ENCODE results near the gene TTYH3.
A peak's percentile ranks its signal among the peaks of the same experiment; 100 is the strongest.

TTYH3 gene

DNA sequence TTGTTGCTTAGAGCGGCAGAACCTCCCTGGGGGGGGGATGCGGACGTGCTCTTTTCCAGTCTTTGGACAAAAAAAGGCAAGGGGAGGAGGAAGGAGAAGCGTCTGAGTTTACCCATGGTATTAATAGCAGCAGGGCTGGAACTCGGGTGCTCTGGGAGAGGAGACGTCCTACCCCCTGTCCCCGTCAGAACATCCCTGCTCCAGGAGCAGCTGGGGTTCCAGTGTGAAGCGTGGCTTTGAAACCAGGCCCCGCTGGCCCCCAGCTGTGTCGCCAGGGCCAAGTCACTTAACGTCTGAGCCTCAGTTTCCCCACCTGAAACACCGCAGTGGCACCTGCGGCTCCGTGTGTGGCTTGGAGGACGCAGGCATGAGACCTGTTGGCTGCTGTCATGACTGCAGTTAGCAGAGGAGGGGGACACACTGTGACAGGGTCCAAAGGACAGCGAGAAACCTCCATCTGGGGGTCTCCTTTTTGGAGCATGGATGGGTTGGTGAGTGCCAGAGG lies 57.6 kb downstream of the TTYH3 start:
- TF ChIP-seq, protein P1, sequence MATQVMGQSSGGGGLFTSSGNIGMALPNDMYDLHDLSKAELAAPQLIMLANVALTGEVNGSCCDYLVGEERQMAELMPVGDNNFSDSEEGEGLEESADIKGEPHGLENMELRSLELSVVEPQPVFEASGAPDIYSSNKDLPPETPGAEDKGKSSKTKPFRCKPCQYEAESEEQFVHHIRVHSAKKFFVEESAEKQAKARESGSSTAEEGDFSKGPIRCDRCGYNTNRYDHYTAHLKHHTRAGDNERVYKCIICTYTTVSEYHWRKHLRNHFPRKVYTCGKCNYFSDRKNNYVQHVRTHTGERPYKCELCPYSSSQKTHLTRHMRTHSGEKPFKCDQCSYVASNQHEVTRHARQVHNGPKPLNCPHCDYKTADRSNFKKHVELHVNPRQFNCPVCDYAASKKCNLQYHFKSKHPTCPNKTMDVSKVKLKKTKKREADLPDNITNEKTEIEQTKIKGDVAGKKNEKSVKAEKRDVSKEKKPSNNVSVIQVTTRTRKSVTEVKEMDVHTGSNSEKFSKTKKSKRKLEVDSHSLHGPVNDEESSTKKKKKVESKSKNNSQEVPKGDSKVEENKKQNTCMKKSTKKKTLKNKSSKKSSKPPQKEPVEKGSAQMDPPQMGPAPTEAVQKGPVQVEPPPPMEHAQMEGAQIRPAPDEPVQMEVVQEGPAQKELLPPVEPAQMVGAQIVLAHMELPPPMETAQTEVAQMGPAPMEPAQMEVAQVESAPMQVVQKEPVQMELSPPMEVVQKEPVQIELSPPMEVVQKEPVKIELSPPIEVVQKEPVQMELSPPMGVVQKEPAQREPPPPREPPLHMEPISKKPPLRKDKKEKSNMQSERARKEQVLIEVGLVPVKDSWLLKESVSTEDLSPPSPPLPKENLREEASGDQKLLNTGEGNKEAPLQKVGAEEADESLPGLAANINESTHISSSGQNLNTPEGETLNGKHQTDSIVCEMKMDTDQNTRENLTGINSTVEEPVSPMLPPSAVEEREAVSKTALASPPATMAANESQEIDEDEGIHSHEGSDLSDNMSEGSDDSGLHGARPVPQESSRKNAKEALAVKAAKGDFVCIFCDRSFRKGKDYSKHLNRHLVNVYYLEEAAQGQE (IDR thresholded peaks at IDR 0.05; ENCODE audit: low read depth) = no peak
- TF ChIP-seq EP300 (IDR thresholded peaks at IDR 0.05; ENCODE audit: borderline replicate concordance) (no peak), CEBPB (IDR thresholded peaks at IDR 0.05) (no peak), ZBTB7A (IDR thresholded peaks at IDR 0.05; ENCODE audit: low read depth) (no peak), CREB1 (IDR thresholded peaks at IDR 0.05; ENCODE audit: low read depth) (no peak), TAF1 (IDR thresholded peaks at IDR 0.05; ENCODE audit: low read depth) (no peak), TCF12 (IDR thresholded peaks at IDR 0.05; ENCODE audit: low read depth) (no peak), NFIC (IDR thresholded peaks at IDR 0.05) (no peak), TEAD4 (IDR thresholded peaks at IDR 0.05) (no peak), YY1 (IDR thresholded peaks at IDR 0.05; ENCODE audit: low read depth) (no peak)
- TF ChIP-seq, protein P2, sequence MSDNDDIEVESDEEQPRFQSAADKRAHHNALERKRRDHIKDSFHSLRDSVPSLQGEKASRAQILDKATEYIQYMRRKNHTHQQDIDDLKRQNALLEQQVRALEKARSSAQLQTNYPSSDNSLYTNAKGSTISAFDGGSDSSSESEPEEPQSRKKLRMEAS (IDR thresholded peaks at IDR 0.05) = no peak
- TF ChIP-seq, protein P3, sequence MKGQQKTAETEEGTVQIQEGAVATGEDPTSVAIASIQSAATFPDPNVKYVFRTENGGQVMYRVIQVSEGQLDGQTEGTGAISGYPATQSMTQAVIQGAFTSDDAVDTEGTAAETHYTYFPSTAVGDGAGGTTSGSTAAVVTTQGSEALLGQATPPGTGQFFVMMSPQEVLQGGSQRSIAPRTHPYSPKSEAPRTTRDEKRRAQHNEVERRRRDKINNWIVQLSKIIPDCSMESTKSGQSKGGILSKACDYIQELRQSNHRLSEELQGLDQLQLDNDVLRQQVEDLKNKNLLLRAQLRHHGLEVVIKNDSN (IDR thresholded peaks at IDR 0.05) = no peak

DNA sequence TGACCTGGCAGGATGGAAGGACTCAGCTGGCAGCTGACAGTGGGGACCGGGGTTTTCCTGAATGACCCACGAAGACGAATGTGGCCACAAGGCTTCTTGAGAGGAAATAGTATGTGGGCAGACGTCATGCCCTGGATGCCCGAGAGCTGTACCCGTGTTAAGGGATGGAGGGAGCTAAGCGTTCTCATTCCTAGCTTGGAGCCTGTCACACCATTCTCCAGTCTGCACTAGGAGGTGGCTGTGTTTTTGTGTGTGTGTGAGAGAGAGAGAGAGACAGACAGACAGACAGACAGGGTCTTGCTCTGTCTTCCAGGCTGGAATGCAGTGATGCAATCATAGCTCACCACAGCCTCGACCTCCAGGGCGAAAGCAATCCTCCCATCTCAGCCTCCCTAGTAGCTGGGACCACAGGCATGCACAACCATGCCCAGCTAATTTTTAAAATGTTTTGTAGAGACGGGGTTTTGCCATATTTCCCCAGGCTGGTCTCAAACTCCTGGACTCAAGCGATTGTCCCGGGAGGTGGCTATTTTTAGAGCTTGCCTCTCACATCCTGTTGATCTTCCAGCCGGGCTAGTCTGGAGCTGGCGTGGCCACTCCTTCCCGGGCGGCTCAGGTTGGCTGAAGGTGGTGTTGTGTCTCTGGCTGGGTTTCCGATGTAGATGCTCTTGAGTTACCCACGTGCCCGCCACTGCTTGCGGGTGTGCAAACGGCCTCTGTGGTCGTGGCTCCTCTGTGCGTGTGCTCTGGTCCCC lies 58.3 kb downstream of the TTYH3 start:
- no peak for TF ChIP-seq CREB1 (IDR thresholded peaks at IDR 0.05; ENCODE audit: low read depth)
- 0 out of 2 replicates have a peak, but pooled peaks have one; percentile 38 for TF ChIP-seq CEBPB (IDR thresholded peaks at IDR 0.05)
- no peak for TF ChIP-seq YY1 (IDR thresholded peaks at IDR 0.05; ENCODE audit: low read depth)

DNA sequence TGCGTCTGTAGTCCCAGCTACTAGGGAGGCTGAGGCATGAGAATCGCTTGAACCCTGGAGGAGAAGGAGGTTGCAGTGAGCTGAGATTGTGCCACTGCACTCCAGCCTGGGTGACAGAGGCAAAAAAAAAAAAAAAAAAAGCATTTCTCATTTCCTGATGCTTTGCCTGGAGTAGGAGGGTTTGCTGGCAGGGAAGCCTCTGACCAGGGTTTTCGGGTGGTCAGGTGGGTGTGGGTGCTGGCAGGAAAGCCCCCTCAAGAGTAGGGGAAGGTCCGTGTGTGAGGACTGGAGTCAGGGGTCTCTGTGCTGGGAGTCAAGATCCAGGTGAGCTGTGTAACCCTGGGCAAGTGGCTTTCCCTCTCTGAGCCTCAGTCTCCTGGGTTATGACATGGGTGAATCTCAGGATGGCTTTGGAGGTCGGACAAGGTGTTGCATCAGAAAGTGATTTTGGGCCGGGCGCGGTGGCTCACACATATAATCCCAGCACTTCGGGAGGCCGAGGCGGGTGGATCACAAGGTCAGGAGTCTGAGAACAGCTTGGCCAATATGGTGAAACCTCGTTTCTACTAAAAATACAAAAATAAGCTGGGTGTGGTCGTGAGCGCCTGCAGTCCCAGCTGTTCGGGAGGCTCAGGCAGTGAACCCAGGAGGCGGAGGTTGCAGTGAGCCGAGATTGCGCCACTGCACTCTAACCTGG lies 59.4 kb downstream of the TTYH3 start:
- TF ChIP-seq EGR1 (IDR thresholded peaks at IDR 0.05) (no peak), FOXM1 (IDR thresholded peaks at IDR 0.05; ENCODE audit: borderline replicate concordance, low read depth) (no peak), TEAD4 (IDR thresholded peaks at IDR 0.05) (no peak)
- TF ChIP-seq, protein P2 (IDR thresholded peaks at IDR 0.05) = no peak

DNA sequence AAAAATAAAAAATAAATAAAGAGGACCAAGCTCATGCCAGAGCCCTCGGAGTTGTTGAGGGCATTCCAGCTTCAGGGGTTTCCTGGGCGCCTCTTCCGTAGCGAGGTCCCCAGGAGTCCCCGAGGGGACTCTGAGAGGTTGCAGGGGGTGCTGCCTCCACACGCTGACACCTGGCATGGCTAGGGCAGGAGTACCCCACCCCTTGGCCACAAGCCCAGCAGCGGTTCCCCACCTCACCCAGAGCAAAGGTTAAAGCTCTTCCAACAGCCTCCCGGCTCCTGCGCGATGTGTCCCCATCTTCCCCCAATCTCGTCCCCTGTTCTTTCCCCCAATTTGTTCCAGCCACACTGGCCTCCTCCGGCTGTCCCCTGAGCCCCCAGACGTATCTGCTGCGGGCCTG lies 60.8 kb downstream of the TTYH3 start:
- TF ChIP-seq NFIC (IDR thresholded peaks at IDR 0.05) (no peak), CEBPB (IDR thresholded peaks at IDR 0.05) (no peak), EP300 (IDR thresholded peaks at IDR 0.05; ENCODE audit: borderline replicate concordance) (no peak), EGR1 (IDR thresholded peaks at IDR 0.05) (no peak), FOXM1 (IDR thresholded peaks at IDR 0.05; ENCODE audit: borderline replicate concordance, low read depth) (no peak), TEAD4 (IDR thresholded peaks at IDR 0.05) (no peak), ZBTB7A (IDR thresholded peaks at IDR 0.05; ENCODE audit: low read depth) (no peak), RAD21 (IDR thresholded peaks at IDR 0.05; ENCODE audit: low read depth) (no peak), YY1 (IDR thresholded peaks at IDR 0.05; ENCODE audit: low read depth) (no peak), CREB1 (IDR thresholded peaks at IDR 0.05; ENCODE audit: low read depth) (no peak), TCF12 (IDR thresholded peaks at IDR 0.05; ENCODE audit: low read depth) (no peak), TAF1 (IDR thresholded peaks at IDR 0.05; ENCODE audit: low read depth) (no peak)
- TF ChIP-seq, protein P2 (IDR thresholded peaks at IDR 0.05) = no peak
- TF ChIP-seq, protein P1 (IDR thresholded peaks at IDR 0.05; ENCODE audit: low read depth) = no peak
- TF ChIP-seq, protein P3 (IDR thresholded peaks at IDR 0.05) = no peak

DNA sequence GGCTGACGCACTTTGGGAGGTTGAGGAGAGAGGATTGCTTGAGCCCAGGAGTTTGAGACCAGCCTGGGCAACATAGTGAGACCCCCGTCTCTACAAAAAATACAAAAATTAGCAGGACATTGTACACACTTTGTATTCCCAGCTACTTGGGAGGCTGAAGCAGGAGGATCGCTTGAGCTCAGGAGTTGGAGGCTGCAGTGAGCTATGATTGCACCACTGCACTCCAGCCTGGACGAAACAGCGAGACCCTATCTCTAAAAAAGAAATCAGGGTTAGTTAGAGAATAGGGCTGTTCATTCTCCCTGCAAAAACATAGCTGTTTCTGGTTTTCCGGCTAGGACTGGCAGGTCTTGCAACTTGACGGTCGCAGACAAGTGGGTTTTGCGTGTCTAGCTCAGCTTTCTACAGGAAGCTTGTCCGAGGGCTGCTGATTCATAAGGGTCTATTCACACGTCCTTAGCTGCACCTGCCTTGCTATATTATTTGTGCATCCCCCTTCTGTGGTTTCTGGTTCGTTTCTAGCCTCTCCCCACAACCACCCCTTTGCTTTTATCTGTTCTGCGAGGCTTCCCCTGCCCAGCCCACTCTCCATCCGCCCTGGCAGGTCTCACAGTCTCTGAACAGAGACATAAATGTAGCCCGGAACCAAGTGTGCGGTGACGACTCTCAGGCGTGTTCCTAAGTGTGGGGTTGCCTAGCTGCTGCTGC lies 66.9 kb downstream of the TTYH3 start:
- TF ChIP-seq TAF1 (IDR thresholded peaks at IDR 0.05; ENCODE audit: low read depth) (no peak), EGR1 (IDR thresholded peaks at IDR 0.05) (no peak), CEBPB (IDR thresholded peaks at IDR 0.05) (no peak), FOXM1 (IDR thresholded peaks at IDR 0.05; ENCODE audit: borderline replicate concordance, low read depth) (no peak), RAD21 (IDR thresholded peaks at IDR 0.05; ENCODE audit: low read depth) (no peak), EP300 (IDR thresholded peaks at IDR 0.05; ENCODE audit: borderline replicate concordance) (no peak), YY1 (IDR thresholded peaks at IDR 0.05; ENCODE audit: low read depth) (no peak), CREB1 (IDR thresholded peaks at IDR 0.05; ENCODE audit: low read depth) (no peak), ZBTB7A (IDR thresholded peaks at IDR 0.05; ENCODE audit: low read depth) (no peak)
- TF ChIP-seq, protein P1 (IDR thresholded peaks at IDR 0.05; ENCODE audit: low read depth) = no peak
- TF ChIP-seq, protein P3 (IDR thresholded peaks at IDR 0.05) = no peak
